Suprapubic skin (tissue), 3 donors: ENCODE results near the gene SCD5.
"Not testable (repeated sequence)": the region's sequence is repeated elsewhere in the genome, so short reads cannot be mapped to it uniquely, and the experiment has no call there.

Experiments used
- EP300 ChIP-seq: sonication (generic); formaldehyde crosslinking; IDR thresholded peaks from one replicate; pipeline ENCODE4 v1.6.1; 2017; ENCODE audit warnings: antibody characterized with exemption
- POLR2A ChIP-seq, 2 donors: fragments of 450-650 bp; IDR thresholded peaks; one replicate each; pipeline ENCODE4 v1.6.1; 2017; ENCODE audit warnings: antibody characterized with exemption in 2 of 2, mild to moderate bottlenecking in 2 of 2, moderate library complexity in 2 of 2
- TF ChIP-seq, protein P1 (sequence below), 2 donors: fragments of 200-600 bp in 1 of 2; fragments of 450-650 bp in 1 of 2; sonication (generic) in 1 of 2; IDR thresholded peaks; one replicate each; pipeline ENCODE4 v1.5.1; 2016 to 2019; ENCODE audit warnings: antibody characterized with exemption in 2 of 2, mild to moderate bottlenecking in 1 of 2, moderate library complexity in 1 of 2

DNA sequence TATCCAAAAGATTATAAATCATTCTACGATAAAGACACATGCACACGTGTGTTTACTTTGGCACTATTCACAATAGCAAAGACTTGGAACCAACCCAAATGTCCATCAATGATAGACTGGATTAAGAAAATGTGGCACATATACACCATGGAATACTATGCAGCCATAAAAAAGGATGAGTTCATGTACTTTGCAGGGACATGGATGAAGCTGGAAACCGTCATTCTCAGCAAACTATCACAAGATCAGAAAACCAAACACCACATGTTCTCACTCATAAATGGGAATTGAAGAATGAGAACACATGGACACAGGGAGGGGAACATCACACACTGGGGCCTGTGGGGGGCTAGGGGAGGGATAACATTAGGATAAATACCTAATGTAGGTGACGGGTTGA is 34.5 kb upstream of the SCD5 start:
- TF ChIP-seq, protein P1, sequence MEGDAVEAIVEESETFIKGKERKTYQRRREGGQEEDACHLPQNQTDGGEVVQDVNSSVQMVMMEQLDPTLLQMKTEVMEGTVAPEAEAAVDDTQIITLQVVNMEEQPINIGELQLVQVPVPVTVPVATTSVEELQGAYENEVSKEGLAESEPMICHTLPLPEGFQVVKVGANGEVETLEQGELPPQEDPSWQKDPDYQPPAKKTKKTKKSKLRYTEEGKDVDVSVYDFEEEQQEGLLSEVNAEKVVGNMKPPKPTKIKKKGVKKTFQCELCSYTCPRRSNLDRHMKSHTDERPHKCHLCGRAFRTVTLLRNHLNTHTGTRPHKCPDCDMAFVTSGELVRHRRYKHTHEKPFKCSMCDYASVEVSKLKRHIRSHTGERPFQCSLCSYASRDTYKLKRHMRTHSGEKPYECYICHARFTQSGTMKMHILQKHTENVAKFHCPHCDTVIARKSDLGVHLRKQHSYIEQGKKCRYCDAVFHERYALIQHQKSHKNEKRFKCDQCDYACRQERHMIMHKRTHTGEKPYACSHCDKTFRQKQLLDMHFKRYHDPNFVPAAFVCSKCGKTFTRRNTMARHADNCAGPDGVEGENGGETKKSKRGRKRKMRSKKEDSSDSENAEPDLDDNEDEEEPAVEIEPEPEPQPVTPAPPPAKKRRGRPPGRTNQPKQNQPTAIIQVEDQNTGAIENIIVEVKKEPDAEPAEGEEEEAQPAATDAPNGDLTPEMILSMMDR (IDR thresholded peaks at IDR 0.05): not testable (repeated sequence)
- TF ChIP-seq POLR2A (IDR thresholded peaks at IDR 0.05); EP300: not testable (repeated sequence)
